SK-N-SH (cell line): ENCODE measurements around the gene CD19.
"Not testable (repeated sequence)": the region's sequence is repeated elsewhere in the genome, so short reads cannot be mapped to it uniquely, and the experiment has no call there.

Experiments used
- CHD2 ChIP-seq: fragments of 150-350 bp; IDR thresholded peaks from 2 replicates; pipeline ENCODE4 v1.6.1; 2018; ENCODE audit warnings: low read length; ENCODE audit not compliant: partially characterized antibody
- CTCF ChIP-seq: fragments of 200-600 bp; sonication (generic); IDR thresholded peaks from 2 replicates; pipeline ENCODE4 v1.6.1; 2017; ENCODE audit warnings: antibody characterized with exemption, mild to moderate bottlenecking, moderate library complexity
- EP300 ChIP-seq, 2 experiments: IDR thresholded peaks; 2 replicates each; pipeline versions ENCODE4 v1.4.0 to v1.6.1; 2012; ENCODE audit warnings: borderline replicate concordance in 1 of 2, low read depth in 1 of 2, low read length in 1 of 2
- FOXM1 ChIP-seq: IDR thresholded peaks from 2 replicates; pipeline ENCODE4 v1.4.0; 2012; ENCODE audit warnings: low read depth, mild to moderate bottlenecking
- NRF1 ChIP-seq: IDR thresholded peaks from 2 replicates; pipeline ENCODE4 v1.6.1; 2012; ENCODE audit warnings: low read depth, mild to moderate bottlenecking, low read length
- RFX5 ChIP-seq: IDR thresholded peaks from 2 replicates; pipeline ENCODE4 v1.6.1; 2012; ENCODE audit warnings: mild to moderate bottlenecking, improper control_type of control experiment, low read length
- SIN3A ChIP-seq: IDR thresholded peaks from 2 replicates; pipeline ENCODE4 v1.6.1; 2012; ENCODE audit warnings: low read depth, mild to moderate bottlenecking, low read length, moderate library complexity, borderline replicate concordance
- TAF1 ChIP-seq: IDR thresholded peaks from 2 replicates; pipeline ENCODE4 v1.6.1; 2012; ENCODE audit warnings: low read depth, mild to moderate bottlenecking, low read length, moderate library complexity, borderline replicate concordance
- TF ChIP-seq, protein P1 (sequence below): IDR thresholded peaks from 2 replicates; pipeline ENCODE4 v1.6.1; 2012; ENCODE audit warnings: mild to moderate bottlenecking, low read depth, low read length, moderate library complexity
- TF ChIP-seq, protein P2 (sequence below): IDR thresholded peaks from 2 replicates; pipeline ENCODE4 v1.4.0; 2012; ENCODE audit warnings: low read depth
- TF ChIP-seq, protein P3 (sequence below): IDR thresholded peaks from 2 replicates; pipeline ENCODE4; 2012

GRCh38 chr16:28890355-28890754 lies 41.4 kb upstream of the CD19 start:
- TF ChIP-seq, protein P1, sequence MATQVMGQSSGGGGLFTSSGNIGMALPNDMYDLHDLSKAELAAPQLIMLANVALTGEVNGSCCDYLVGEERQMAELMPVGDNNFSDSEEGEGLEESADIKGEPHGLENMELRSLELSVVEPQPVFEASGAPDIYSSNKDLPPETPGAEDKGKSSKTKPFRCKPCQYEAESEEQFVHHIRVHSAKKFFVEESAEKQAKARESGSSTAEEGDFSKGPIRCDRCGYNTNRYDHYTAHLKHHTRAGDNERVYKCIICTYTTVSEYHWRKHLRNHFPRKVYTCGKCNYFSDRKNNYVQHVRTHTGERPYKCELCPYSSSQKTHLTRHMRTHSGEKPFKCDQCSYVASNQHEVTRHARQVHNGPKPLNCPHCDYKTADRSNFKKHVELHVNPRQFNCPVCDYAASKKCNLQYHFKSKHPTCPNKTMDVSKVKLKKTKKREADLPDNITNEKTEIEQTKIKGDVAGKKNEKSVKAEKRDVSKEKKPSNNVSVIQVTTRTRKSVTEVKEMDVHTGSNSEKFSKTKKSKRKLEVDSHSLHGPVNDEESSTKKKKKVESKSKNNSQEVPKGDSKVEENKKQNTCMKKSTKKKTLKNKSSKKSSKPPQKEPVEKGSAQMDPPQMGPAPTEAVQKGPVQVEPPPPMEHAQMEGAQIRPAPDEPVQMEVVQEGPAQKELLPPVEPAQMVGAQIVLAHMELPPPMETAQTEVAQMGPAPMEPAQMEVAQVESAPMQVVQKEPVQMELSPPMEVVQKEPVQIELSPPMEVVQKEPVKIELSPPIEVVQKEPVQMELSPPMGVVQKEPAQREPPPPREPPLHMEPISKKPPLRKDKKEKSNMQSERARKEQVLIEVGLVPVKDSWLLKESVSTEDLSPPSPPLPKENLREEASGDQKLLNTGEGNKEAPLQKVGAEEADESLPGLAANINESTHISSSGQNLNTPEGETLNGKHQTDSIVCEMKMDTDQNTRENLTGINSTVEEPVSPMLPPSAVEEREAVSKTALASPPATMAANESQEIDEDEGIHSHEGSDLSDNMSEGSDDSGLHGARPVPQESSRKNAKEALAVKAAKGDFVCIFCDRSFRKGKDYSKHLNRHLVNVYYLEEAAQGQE, result not testable (repeated sequence)
- TF ChIP-seq, protein P2, sequence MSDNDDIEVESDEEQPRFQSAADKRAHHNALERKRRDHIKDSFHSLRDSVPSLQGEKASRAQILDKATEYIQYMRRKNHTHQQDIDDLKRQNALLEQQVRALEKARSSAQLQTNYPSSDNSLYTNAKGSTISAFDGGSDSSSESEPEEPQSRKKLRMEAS, result not testable (repeated sequence)
- TF ChIP-seq, protein P3, sequence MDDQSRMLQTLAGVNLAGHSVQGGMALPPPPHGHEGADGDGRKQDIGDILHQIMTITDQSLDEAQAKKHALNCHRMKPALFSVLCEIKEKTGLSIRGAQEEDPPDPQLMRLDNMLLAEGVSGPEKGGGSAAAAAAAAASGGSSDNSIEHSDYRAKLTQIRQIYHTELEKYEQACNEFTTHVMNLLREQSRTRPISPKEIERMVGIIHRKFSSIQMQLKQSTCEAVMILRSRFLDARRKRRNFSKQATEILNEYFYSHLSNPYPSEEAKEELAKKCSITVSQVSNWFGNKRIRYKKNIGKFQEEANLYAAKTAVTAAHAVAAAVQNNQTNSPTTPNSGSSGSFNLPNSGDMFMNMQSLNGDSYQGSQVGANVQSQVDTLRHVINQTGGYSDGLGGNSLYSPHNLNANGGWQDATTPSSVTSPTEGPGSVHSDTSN, result not testable (repeated sequence)
- TF ChIP-seq EP300 (IDR thresholded peaks at IDR 0.05; ENCODE audit: borderline replicate concordance in 1 of 2, low read depth in 1 of 2, low read length in 1 of 2); CTCF; RFX5; SIN3A; TAF1; FOXM1; CHD2; NRF1: not testable (repeated sequence)
